Measurements from ENCODE around the gene CSAD.
A peak's percentile ranks its signal among the peaks of the same experiment; 100 is the strongest.

Gene CSAD

GRCh38 chr12:53223389-53224060, 42.8 kb upstream of the CSAD start:
- Histone ChIP-seq H3K9me3 (ENCODE audit: control insufficient read depth, insufficient read depth, low read depth, low read length) (no peaks in the 10 kb centered on the region), H3K4me3 (ENCODE audit: low read depth, low read length) (peak overlapping the region; percentile 12; the same call in 1 of the 2 replicates), H3K9ac (ENCODE audit: low read length) (no peak overlapping the region), H3K4me1 (ENCODE audit: control insufficient read depth, insufficient read depth, low read length) (peaks cover 47% of the 10 kb centered on the region), H3K36me3 (ENCODE audit: control insufficient read depth, insufficient read depth, low read length) (no peaks in the 10 kb centered on the region; the same call in 1 of the 2 replicates), H3K27ac (ENCODE audit: low read depth, low read length) (no peak overlapping the region), H3K27me3 (ENCODE audit: control insufficient read depth, insufficient read depth, low read length) (peaks cover 12% of the 10 kb centered on the region)

GRCh38 chr12:53222806-53223261, 42.1 kb upstream of the CSAD start:
- H3K27me3 ChIP-seq (ENCODE audit: control insufficient read depth, insufficient read depth, low read length), result peaks cover 12% of the 10 kb centered on the region
- H3K9ac ChIP-seq (ENCODE audit: low read length), result no peak overlapping the region
- no peak overlapping the region for H3K27ac ChIP-seq (ENCODE audit: low read depth, low read length)
- no peak overlapping the region for H3K4me3 ChIP-seq (ENCODE audit: low read depth, low read length)
- peaks cover 54% of the 10 kb centered on the region for H3K4me1 ChIP-seq (ENCODE audit: control insufficient read depth, insufficient read depth, low read length)
- H3K36me3 ChIP-seq (ENCODE audit: control insufficient read depth, insufficient read depth, low read length), result no peaks in the 10 kb centered on the region; the same call in 1 of the 2 replicates
- no peaks in the 10 kb centered on the region for H3K9me3 ChIP-seq (ENCODE audit: control insufficient read depth, insufficient read depth, low read depth, low read length)

GRCh38 chr12:53222170-53222721, 41.5 kb upstream of the CSAD start:
- Histone ChIP-seq H3K36me3 (ENCODE audit: control insufficient read depth, insufficient read depth, low read length) (no peaks in the 10 kb centered on the region; the same call in 1 of the 2 replicates), H3K4me1 (ENCODE audit: control insufficient read depth, insufficient read depth, low read length) (peaks cover 59% of the 10 kb centered on the region), H3K27ac (ENCODE audit: low read depth, low read length) (no peak overlapping the region)

GRCh38 chr12:53221203-53222080, 40.7 kb upstream of the CSAD start:
- Histone ChIP-seq H3K36me3 (ENCODE audit: control insufficient read depth, insufficient read depth, low read length) (no peaks in the 10 kb centered on the region), H3K27me3 (ENCODE audit: control insufficient read depth, insufficient read depth, low read length) (peaks cover 12% of the 10 kb centered on the region), H3K4me1 (ENCODE audit: control insufficient read depth, insufficient read depth, low read length) (peaks cover 66% of the 10 kb centered on the region), H3K27ac (ENCODE audit: low read depth, low read length) (peak overlapping the region; percentile 29; the same call in 1 of the 2 replicates), H3K4me3 (ENCODE audit: low read depth, low read length) (peak overlapping the region; percentile 80), H3K9ac (ENCODE audit: low read length) (peak overlapping the region; percentile 60), H3K9me3 (ENCODE audit: control insufficient read depth, insufficient read depth, low read depth, low read length) (no peaks in the 10 kb centered on the region)

More at GRCh38 chr12:53222170-53222721, 41.5 kb upstream of the CSAD start:
- Histone ChIP-seq H3K4me3 (ENCODE audit: low read depth, low read length) (peak overlapping the region; percentile 40), H3K9me3 (ENCODE audit: control insufficient read depth, insufficient read depth, low read depth, low read length) (no peaks in the 10 kb centered on the region), H3K9ac (ENCODE audit: low read length) (no peak overlapping the region), H3K27me3 (ENCODE audit: control insufficient read depth, insufficient read depth, low read length) (peaks cover 12% of the 10 kb centered on the region)

GRCh38 chr12:53220694-53221202, 40.0 kb upstream of the CSAD start:
- Histone ChIP-seq H3K4me3 (ENCODE audit: low read depth, low read length) (peak overlapping the region; percentile 80), H3K27ac (ENCODE audit: low read depth, low read length) (no peak overlapping the region), H3K9ac (ENCODE audit: low read length) (peak overlapping the region; percentile 64), H3K27me3 (ENCODE audit: control insufficient read depth, insufficient read depth, low read length) (peaks cover 12% of the 10 kb centered on the region), H3K4me1 (ENCODE audit: control insufficient read depth, insufficient read depth, low read length) (peaks cover 70% of the 10 kb centered on the region), H3K9me3 (ENCODE audit: control insufficient read depth, insufficient read depth, low read depth, low read length) (no peaks in the 10 kb centered on the region), H3K36me3 (ENCODE audit: control insufficient read depth, insufficient read depth, low read length) (no peaks in the 10 kb centered on the region)

GRCh38 chr12:53219956-53220693, 39.4 kb upstream of the CSAD start:
- no peaks in the 10 kb centered on the region for H3K9me3 ChIP-seq (ENCODE audit: control insufficient read depth, insufficient read depth, low read depth, low read length)
- H3K27me3 ChIP-seq (ENCODE audit: control insufficient read depth, insufficient read depth, low read length), result peaks cover 12% of the 10 kb centered on the region
- H3K4me3 ChIP-seq (ENCODE audit: low read depth, low read length), result peak overlapping the region; percentile 80
- peak overlapping the region; percentile 64 for H3K9ac ChIP-seq (ENCODE audit: low read length)
- H3K4me1 ChIP-seq (ENCODE audit: control insufficient read depth, insufficient read depth, low read length), result peaks cover 70% of the 10 kb centered on the region
- H3K36me3 ChIP-seq (ENCODE audit: control insufficient read depth, insufficient read depth, low read length), result no peaks in the 10 kb centered on the region
- no peak overlapping the region for H3K27ac ChIP-seq (ENCODE audit: low read depth, low read length)

GRCh38 chr12:53219292-53219955, 38.7 kb upstream of the CSAD start:
- Histone ChIP-seq H3K9ac (ENCODE audit: low read length) (peak overlapping the region; percentile 60), H3K9me3 (ENCODE audit: control insufficient read depth, insufficient read depth, low read depth, low read length) (no peaks in the 10 kb centered on the region), H3K27me3 (ENCODE audit: control insufficient read depth, insufficient read depth, low read length) (peaks cover 12% of the 10 kb centered on the region), H3K4me3 (ENCODE audit: low read depth, low read length) (peak overlapping the region; percentile 80), H3K27ac (ENCODE audit: low read depth, low read length) (no peak overlapping the region), H3K36me3 (ENCODE audit: control insufficient read depth, insufficient read depth, low read length) (peaks cover 1% of the 10 kb centered on the region; the same call in 1 of the 2 replicates), H3K4me1 (ENCODE audit: control insufficient read depth, insufficient read depth, low read length) (peaks cover 71% of the 10 kb centered on the region)

- Histone ChIP-seq H3K4me3 (ENCODE audit: low read depth, low read length) (peak overlapping the region; percentile 80), H3K27ac (ENCODE audit: low read depth, low read length) (no peak overlapping the region)
Observed at GRCh38 chr12:53218551-53219291, 38.0 kb upstream of the CSAD start.

GRCh38 chr12:53217931-53218307, 37.2 kb upstream of the CSAD start:
- Histone ChIP-seq H3K36me3 (ENCODE audit: control insufficient read depth, insufficient read depth, low read length) (peaks cover 15% of the 10 kb centered on the region), H3K4me1 (ENCODE audit: control insufficient read depth, insufficient read depth, low read length) (peaks cover 69% of the 10 kb centered on the region), H3K9me3 (ENCODE audit: control insufficient read depth, insufficient read depth, low read depth, low read length) (no peaks in the 10 kb centered on the region), H3K27me3 (ENCODE audit: control insufficient read depth, insufficient read depth, low read length) (peaks cover 12% of the 10 kb centered on the region), H3K27ac (ENCODE audit: low read depth, low read length) (no peak overlapping the region), H3K4me3 (ENCODE audit: low read depth, low read length) (peak overlapping the region; percentile 80), H3K9ac (ENCODE audit: low read length) (peak overlapping the region; percentile 47)

More at GRCh38 chr12:53218551-53219291, 38.0 kb upstream of the CSAD start:
- Histone ChIP-seq H3K9ac (ENCODE audit: low read length) (peak overlapping the region; percentile 60), H3K4me1 (ENCODE audit: control insufficient read depth, insufficient read depth, low read length) (peaks cover 71% of the 10 kb centered on the region), H3K27me3 (ENCODE audit: control insufficient read depth, insufficient read depth, low read length) (peaks cover 12% of the 10 kb centered on the region), H3K36me3 (ENCODE audit: control insufficient read depth, insufficient read depth, low read length) (peaks cover 8% of the 10 kb centered on the region), H3K9me3 (ENCODE audit: control insufficient read depth, insufficient read depth, low read depth, low read length) (no peaks in the 10 kb centered on the region)
